Suprapubic skin (tissue), 4 donors: ENCODE data around the gene TIMM13.

Experiments used
- EP300 ChIP-seq: sonication (generic); formaldehyde crosslinking; IDR thresholded peaks from one replicate; pipeline ENCODE4 v1.6.1; 2017; ENCODE audit warnings: antibody characterized with exemption
- POLR2A ChIP-seq, 2 donors: fragments of 450-650 bp; IDR thresholded peaks; one replicate each; pipeline ENCODE4 v1.6.1; 2017; ENCODE audit warnings: antibody characterized with exemption in 2 of 2, mild to moderate bottlenecking in 2 of 2, moderate library complexity in 2 of 2
- POLR2AphosphoS5 ChIP-seq, 3 donors: sonication (generic); formaldehyde crosslinking; IDR thresholded peaks; one replicate each; pipeline ENCODE4 v1.6.1; 2017; ENCODE audit warnings: antibody characterized with exemption in 3 of 3
- TF ChIP-seq, protein P1 (sequence below), 2 donors: fragments of 200-600 bp in 1 of 2; fragments of 450-650 bp in 1 of 2; sonication (generic) in 1 of 2; IDR thresholded peaks; one replicate each; pipeline ENCODE4 v1.5.1; 2016 to 2019; ENCODE audit warnings: antibody characterized with exemption in 2 of 2, mild to moderate bottlenecking in 1 of 2, moderate library complexity in 1 of 2

DNA sequence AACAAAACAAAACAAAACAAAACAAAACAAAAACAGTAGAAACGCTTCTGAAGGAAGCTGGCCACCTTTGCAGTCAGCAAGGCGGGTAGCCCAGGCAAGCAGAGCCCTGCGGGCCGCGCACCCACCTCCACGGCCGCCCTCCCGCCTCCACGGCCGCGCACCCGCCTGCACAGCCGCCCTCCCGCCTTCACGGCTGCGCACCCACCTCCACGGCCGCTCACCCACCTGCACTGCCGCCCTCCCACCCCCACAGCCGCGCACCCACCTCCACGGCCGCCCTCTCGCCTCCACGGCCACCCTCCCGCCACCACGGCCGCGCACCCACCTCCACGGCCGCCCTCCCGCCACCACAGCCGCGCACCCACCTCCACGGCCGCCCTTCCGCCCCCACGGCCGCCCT is 9.0 kb upstream of the TIMM13 start:
- no peak for TF ChIP-seq POLR2A (IDR thresholded peaks at IDR 0.05)
- TF ChIP-seq, protein P1, sequence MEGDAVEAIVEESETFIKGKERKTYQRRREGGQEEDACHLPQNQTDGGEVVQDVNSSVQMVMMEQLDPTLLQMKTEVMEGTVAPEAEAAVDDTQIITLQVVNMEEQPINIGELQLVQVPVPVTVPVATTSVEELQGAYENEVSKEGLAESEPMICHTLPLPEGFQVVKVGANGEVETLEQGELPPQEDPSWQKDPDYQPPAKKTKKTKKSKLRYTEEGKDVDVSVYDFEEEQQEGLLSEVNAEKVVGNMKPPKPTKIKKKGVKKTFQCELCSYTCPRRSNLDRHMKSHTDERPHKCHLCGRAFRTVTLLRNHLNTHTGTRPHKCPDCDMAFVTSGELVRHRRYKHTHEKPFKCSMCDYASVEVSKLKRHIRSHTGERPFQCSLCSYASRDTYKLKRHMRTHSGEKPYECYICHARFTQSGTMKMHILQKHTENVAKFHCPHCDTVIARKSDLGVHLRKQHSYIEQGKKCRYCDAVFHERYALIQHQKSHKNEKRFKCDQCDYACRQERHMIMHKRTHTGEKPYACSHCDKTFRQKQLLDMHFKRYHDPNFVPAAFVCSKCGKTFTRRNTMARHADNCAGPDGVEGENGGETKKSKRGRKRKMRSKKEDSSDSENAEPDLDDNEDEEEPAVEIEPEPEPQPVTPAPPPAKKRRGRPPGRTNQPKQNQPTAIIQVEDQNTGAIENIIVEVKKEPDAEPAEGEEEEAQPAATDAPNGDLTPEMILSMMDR (IDR thresholded peaks at IDR 0.05): no peak
- TF ChIP-seq POLR2AphosphoS5 (IDR thresholded peaks at IDR 0.05): no peak
- TF ChIP-seq EP300: no peak
